ENCODE data around the gene TRIM73. TPM values are rescaled to one million over a fixed set of nuclear protein-coding genes. Genes with fewer than 3 reads are reported as not detected.
A peak's percentile ranks its signal among the peaks of the same experiment; 100 is the strongest.
"Not testable (repeated sequence)": the region's sequence is repeated elsewhere in the genome, so short reads cannot be mapped to it uniquely, and the experiment has no call there.

The TRIM73 gene
- total and polyA plus RNA-seq, 9 donors: 1.6 to 7.0 (median 3.7) TPM

GRCh38 chr7:75398771-75399700 lies 3.6 kb downstream of the TRIM73 start:
- DNase-seq; H3K36me3 ChIP-seq (ENCODE audit: control insufficient read depth, insufficient read depth, low read length); H3K4me3 ChIP-seq (ENCODE audit: low read length); H3K27ac ChIP-seq (ENCODE audit: low read length); H3K27me3 ChIP-seq (ENCODE audit: control insufficient read depth, insufficient read depth, low read length); H3K4me1 ChIP-seq (ENCODE audit: control insufficient read depth, insufficient read depth, low read length); H3K9me3 ChIP-seq (replicated peaks; ENCODE audit: control insufficient read depth, low read depth, low read length): not testable (repeated sequence)
- no CpG with 5 or more reads among the region's 34 CpGs for WGBS (ENCODE audit: insufficient coverage)

- not testable (repeated sequence) for H3K4me1 ChIP-seq (ENCODE audit: control insufficient read depth, insufficient read depth, low read length); H3K27ac ChIP-seq (ENCODE audit: low read length); H3K9me3 ChIP-seq (replicated peaks; ENCODE audit: control insufficient read depth, low read depth, low read length); H3K27me3 ChIP-seq (ENCODE audit: control insufficient read depth, insufficient read depth, low read length); H3K36me3 ChIP-seq (ENCODE audit: control insufficient read depth, insufficient read depth, low read length); DNase-seq; H3K4me3 ChIP-seq (ENCODE audit: low read length)
- no CpG with 5 or more reads among the region's 6 CpGs for WGBS (ENCODE audit: insufficient coverage)
These were observed 5.1 kb downstream of the TRIM73 start for GRCh38 chr7:75400575-75400974.

GRCh38 chr7:75403455-75404443 lies 8.3 kb downstream of the TRIM73 start:
- not testable (repeated sequence) for H3K36me3 ChIP-seq (ENCODE audit: control insufficient read depth, insufficient read depth, low read length); H3K27me3 ChIP-seq (ENCODE audit: control insufficient read depth, insufficient read depth, low read length); DNase-seq; H3K9me3 ChIP-seq (replicated peaks; ENCODE audit: control insufficient read depth, low read depth, low read length); H3K4me3 ChIP-seq (ENCODE audit: low read length); H3K4me1 ChIP-seq (ENCODE audit: control insufficient read depth, insufficient read depth, low read length); H3K27ac ChIP-seq (ENCODE audit: low read length)
- no CpG with 5 or more reads among the region's 28 CpGs for WGBS (ENCODE audit: insufficient coverage)

GRCh38 chr7:75404663-75405062 lies 9.2 kb downstream of the TRIM73 start:
- not testable (repeated sequence) for H3K9me3 ChIP-seq (replicated peaks; ENCODE audit: control insufficient read depth, low read depth, low read length); H3K4me3 ChIP-seq (ENCODE audit: low read length); H3K36me3 ChIP-seq (ENCODE audit: control insufficient read depth, insufficient read depth, low read length); DNase-seq; H3K27me3 ChIP-seq (ENCODE audit: control insufficient read depth, insufficient read depth, low read length); H3K27ac ChIP-seq (ENCODE audit: low read length); H3K4me1 ChIP-seq (ENCODE audit: control insufficient read depth, insufficient read depth, low read length)
- WGBS (ENCODE audit: insufficient coverage): no CpG with 5 or more reads among the region's 18 CpGs

GRCh38 chr7:75409880-75410822 lies 14.7 kb downstream of the TRIM73 start:
- DNase-seq; H3K27ac ChIP-seq (ENCODE audit: low read length); H3K27me3 ChIP-seq (ENCODE audit: control insufficient read depth, insufficient read depth, low read length); H3K36me3 ChIP-seq (ENCODE audit: control insufficient read depth, insufficient read depth, low read length); H3K4me1 ChIP-seq (ENCODE audit: control insufficient read depth, insufficient read depth, low read length); H3K9me3 ChIP-seq (replicated peaks; ENCODE audit: control insufficient read depth, low read depth, low read length); H3K4me3 ChIP-seq (ENCODE audit: low read length): not testable (repeated sequence)
- WGBS (ENCODE audit: insufficient coverage): no CpG with 5 or more reads among the region's 74 CpGs

- H3K36me3 ChIP-seq (ENCODE audit: control insufficient read depth, insufficient read depth, low read length); H3K9me3 ChIP-seq (replicated peaks; ENCODE audit: control insufficient read depth, low read depth, low read length); H3K4me3 ChIP-seq (ENCODE audit: low read length); DNase-seq; H3K27ac ChIP-seq (ENCODE audit: low read length); H3K27me3 ChIP-seq (ENCODE audit: control insufficient read depth, insufficient read depth, low read length); H3K4me1 ChIP-seq (ENCODE audit: control insufficient read depth, insufficient read depth, low read length): not testable (repeated sequence)
- no CpG with 5 or more reads among the region's 13 CpGs for WGBS (ENCODE audit: insufficient coverage)
These were observed 15.4 kb downstream of the TRIM73 start for GRCh38 chr7:75410823-75411173.

- H3K27me3 ChIP-seq (ENCODE audit: control insufficient read depth, insufficient read depth, low read length): not testable (repeated sequence)
- no CpG with 5 or more reads among the region's 6 CpGs for whole genome bisulfite sequencing (ENCODE audit: insufficient coverage)
These were observed 18.8 kb downstream of the TRIM73 start for GRCh38 chr7:75414204-75414603.

GRCh38 chr7:75414708-75415427 lies 19.4 kb downstream of the TRIM73 start:
- not testable (repeated sequence) for H3K27me3 ChIP-seq (ENCODE audit: control insufficient read depth, insufficient read depth, low read length); H3K9me3 ChIP-seq (replicated peaks; ENCODE audit: control insufficient read depth, low read depth, low read length); H3K4me1 ChIP-seq (ENCODE audit: control insufficient read depth, insufficient read depth, low read length); H3K4me3 ChIP-seq (ENCODE audit: low read length)
- Histone ChIP-seq H3K27ac (ENCODE audit: low read length) (peak overlapping the region; percentile 80), H3K36me3 (ENCODE audit: control insufficient read depth, insufficient read depth, low read length) (peaks cover 14% of the 10 kb centered on the region)
- peak; percentile 11 for DNase-seq
- no CpG with 5 or more reads among the region's 13 CpGs for WGBS (ENCODE audit: insufficient coverage)

More at GRCh38 chr7:75414204-75414603, 18.8 kb downstream of the TRIM73 start:
- not testable (repeated sequence) for H3K4me3 ChIP-seq (ENCODE audit: low read length); H3K27ac ChIP-seq (ENCODE audit: low read length); H3K4me1 ChIP-seq (ENCODE audit: control insufficient read depth, insufficient read depth, low read length); DNase-seq; H3K9me3 ChIP-seq (replicated peaks; ENCODE audit: control insufficient read depth, low read depth, low read length)
- peaks cover 10% of the 10 kb centered on the region for H3K36me3 ChIP-seq (ENCODE audit: control insufficient read depth, insufficient read depth, low read length)

- H3K4me3 ChIP-seq (ENCODE audit: low read length); DNase-seq; H3K9me3 ChIP-seq (replicated peaks; ENCODE audit: control insufficient read depth, low read depth, low read length); H3K4me1 ChIP-seq (ENCODE audit: control insufficient read depth, insufficient read depth, low read length); H3K27me3 ChIP-seq (ENCODE audit: control insufficient read depth, insufficient read depth, low read length): not testable (repeated sequence)
- H3K36me3 ChIP-seq (ENCODE audit: control insufficient read depth, insufficient read depth, low read length): peaks cover 14% of the 10 kb centered on the region
- peak overlapping the region; percentile 80 for H3K27ac ChIP-seq (ENCODE audit: low read length)
- 78% methylated on average over 5 of the region's 11 CpGs for WGBS (ENCODE audit: insufficient coverage)
These were observed 20.0 kb downstream of the TRIM73 start for GRCh38 chr7:75415428-75415817.
